Mesothelial cell of epicardium (in vitro differentiated cells): ENCODE results near the gene SPOPL. TPM values are rescaled to one million over a fixed set of nuclear protein-coding genes. Genes with fewer than 3 reads are reported as not detected.
A peak's percentile ranks its signal among the peaks of the same experiment; 100 is the strongest.
"Not testable (repeated sequence)": the region's sequence is repeated elsewhere in the genome, so short reads cannot be mapped to it uniquely, and the experiment has no call there.

Experiments used
- DNase-seq, 2 experiments: peaks; one replicate each; pipeline ENCODE4 v3.0.0; 2021; ENCODE audit warnings: low spot score in 2 of 2; ENCODE audit not compliant: unreplicated experiment in 2 of 2
- H3K27ac Mint-ChIP-seq: 2 replicates; pipeline ENCODE4 v1.8.0; 2021; ENCODE audit warnings: mixed read lengths
- H3K27me3 Mint-ChIP-seq: 2 replicates; pipeline ENCODE4 v1.8.0; 2021; ENCODE audit warnings: low read depth, mixed read lengths
- H3K36me3 Mint-ChIP-seq: 2 replicates; pipeline ENCODE4 v1.8.0; 2021; ENCODE audit warnings: mixed read lengths
- H3K4me1 Mint-ChIP-seq: 2 replicates; pipeline ENCODE4 v1.8.0; 2021; ENCODE audit warnings: mixed read lengths
- H3K4me3 Mint-ChIP-seq: 2 replicates; pipeline ENCODE4 v1.8.0; 2021; ENCODE audit warnings: mild to moderate bottlenecking, moderate library complexity, mixed read lengths
- H3K9me3 Mint-ChIP-seq: 2 replicates; pipeline ENCODE4 v1.8.0; 2021; ENCODE audit warnings: mixed read lengths
- total RNA-seq: library from RNA; stranded (reverse); gene quantifications from 3 replicates; pipeline ENCODE4 v1.2.1, GENCODE V29; 2021
- TF ChIP-seq, protein P1 (sequence below): fragments of 200-600 bp; sonication (generic); IDR thresholded peaks from one replicate; pipeline ENCODE4 v1.5.0; 2021; ENCODE audit warnings: antibody characterized with exemption; ENCODE audit not compliant: unreplicated experiment

SPOPL gene
- total RNA-seq, 1 donor from 2014 or later = 28.7 TPM

DNA sequence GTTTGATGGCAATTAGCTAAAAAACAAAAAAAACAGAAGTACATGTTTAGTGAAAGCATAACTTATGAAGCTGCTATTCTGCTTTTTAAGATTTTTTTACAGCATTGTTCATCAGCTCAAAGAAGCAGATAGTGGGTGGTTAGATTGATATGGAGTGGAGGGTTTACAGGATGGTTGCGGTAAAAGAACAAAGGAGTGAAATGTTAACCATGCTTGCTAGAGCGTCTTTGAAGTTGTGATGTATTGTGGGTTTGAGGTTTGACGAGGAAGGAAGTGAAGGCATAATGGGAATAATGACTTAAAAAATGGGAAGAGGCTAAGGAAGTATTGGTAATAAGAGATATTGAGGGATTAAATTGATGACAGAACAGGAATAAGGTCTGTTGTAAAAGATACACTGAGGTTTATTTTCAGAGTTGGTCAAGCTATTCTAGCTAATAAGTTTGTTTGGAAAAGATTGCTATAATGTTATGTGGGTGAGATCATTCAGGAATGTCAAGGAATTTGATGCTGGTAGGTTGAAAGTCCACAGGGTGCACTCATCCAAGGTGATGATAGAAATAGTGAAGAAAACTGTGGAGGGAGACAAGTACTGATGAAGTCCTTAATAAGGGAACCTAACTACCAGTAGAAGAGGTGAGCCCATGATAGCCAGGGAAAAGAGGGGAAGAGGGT lies 14.6 kb downstream of the SPOPL start:
- Mint-ChIP-seq H3K4me1 (peaks cover 27% of the 10 kb centered on the region), H3K27ac (peak overlapping the region; percentile 70), H3K4me3 (no peak overlapping the region), H3K27me3 (no peaks in the 10 kb centered on the region), H3K36me3 (peaks cover 7% of the 10 kb centered on the region), H3K9me3 (peaks cover 17% of the 10 kb centered on the region)
- TF ChIP-seq, protein P1, sequence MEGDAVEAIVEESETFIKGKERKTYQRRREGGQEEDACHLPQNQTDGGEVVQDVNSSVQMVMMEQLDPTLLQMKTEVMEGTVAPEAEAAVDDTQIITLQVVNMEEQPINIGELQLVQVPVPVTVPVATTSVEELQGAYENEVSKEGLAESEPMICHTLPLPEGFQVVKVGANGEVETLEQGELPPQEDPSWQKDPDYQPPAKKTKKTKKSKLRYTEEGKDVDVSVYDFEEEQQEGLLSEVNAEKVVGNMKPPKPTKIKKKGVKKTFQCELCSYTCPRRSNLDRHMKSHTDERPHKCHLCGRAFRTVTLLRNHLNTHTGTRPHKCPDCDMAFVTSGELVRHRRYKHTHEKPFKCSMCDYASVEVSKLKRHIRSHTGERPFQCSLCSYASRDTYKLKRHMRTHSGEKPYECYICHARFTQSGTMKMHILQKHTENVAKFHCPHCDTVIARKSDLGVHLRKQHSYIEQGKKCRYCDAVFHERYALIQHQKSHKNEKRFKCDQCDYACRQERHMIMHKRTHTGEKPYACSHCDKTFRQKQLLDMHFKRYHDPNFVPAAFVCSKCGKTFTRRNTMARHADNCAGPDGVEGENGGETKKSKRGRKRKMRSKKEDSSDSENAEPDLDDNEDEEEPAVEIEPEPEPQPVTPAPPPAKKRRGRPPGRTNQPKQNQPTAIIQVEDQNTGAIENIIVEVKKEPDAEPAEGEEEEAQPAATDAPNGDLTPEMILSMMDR = no peak
- DNase-seq = no peak

DNA sequence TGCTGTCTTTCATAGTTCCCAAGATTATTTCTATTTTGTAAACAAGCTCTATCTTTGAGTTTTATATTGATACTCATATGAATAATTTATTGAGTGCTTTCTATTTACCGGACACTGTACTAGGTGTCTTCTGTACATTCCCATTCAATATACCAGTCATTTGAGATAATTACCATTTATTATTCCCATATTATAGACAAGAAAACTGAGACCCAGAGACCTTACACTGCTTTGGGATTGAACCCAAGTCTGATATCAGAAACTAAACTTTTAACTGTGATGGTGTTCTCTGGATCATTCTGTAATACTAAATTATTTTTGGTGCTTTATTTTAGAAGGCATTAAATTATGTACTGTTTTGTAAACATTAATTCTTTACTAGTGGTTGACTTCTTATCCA lies 17.3 kb downstream of the SPOPL start:
- H3K36me3 Mint-ChIP-seq = peaks cover 11% of the 10 kb centered on the region
- H3K4me1 Mint-ChIP-seq = peaks cover 32% of the 10 kb centered on the region
- DNase-seq = no peak
- H3K27ac Mint-ChIP-seq = no peak overlapping the region
- H3K4me3 Mint-ChIP-seq = no peak overlapping the region
- H3K27me3 Mint-ChIP-seq = no peaks in the 10 kb centered on the region
- TF ChIP-seq, protein P1 = no peak
- peaks cover 3% of the 10 kb centered on the region for H3K9me3 Mint-ChIP-seq

DNA sequence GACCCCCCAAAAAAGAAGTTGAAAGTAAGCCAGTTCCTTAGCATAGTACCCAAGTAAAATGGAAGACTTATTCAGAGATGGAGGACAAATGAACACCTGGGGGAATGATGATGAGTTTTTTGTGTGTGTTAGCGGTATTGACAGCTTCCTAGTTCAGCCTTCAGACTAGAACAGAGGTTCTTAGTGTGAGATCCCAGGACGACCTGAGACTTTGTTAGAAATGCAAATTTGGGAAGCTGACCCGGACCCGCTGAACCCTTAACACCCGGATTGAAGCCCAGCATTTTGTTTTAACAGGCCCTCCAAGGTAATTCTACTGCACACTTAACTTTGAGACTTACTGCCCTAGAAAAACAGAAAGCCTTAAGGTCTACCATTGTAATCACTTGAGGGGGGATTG lies 20.3 kb downstream of the SPOPL start:
- DNase-seq = no peak
- TF ChIP-seq, protein P1 = no peak
- Mint-ChIP-seq H3K4me1 (peaks cover 14% of the 10 kb centered on the region), H3K27ac (no peak overlapping the region), H3K4me3 (no peak overlapping the region), H3K36me3 (peaks cover 26% of the 10 kb centered on the region), H3K9me3 (peaks cover 12% of the 10 kb centered on the region), H3K27me3 (no peaks in the 10 kb centered on the region)

DNA sequence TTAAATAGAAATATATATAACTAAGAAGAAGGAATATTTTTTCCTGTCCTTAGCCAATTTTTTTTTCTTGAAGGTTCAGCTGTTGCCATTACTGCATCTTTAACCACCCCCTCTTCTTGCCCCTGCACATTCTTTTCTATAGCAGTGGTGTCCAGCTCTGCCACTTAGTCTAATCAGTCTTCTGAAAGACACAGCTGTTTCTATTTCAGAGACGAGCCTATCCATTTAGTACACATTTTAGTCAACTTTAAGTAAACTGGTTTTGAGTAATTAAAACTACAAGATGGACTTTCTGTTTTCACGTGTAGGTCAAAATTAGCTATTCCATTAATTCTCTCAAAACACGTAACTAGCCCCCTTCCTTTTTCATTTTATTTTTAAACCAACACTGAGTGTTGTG lies 21.0 kb downstream of the SPOPL start:
- H3K36me3 Mint-ChIP-seq = peaks cover 26% of the 10 kb centered on the region
- H3K4me1 Mint-ChIP-seq = peaks cover 10% of the 10 kb centered on the region
- no peak overlapping the region for H3K27ac Mint-ChIP-seq
- H3K27me3 Mint-ChIP-seq = no peaks in the 10 kb centered on the region
- no peak for DNase-seq
- H3K4me3 Mint-ChIP-seq = no peak overlapping the region
- H3K9me3 Mint-ChIP-seq = peaks cover 9% of the 10 kb centered on the region
- TF ChIP-seq, protein P1 = no peak

DNA sequence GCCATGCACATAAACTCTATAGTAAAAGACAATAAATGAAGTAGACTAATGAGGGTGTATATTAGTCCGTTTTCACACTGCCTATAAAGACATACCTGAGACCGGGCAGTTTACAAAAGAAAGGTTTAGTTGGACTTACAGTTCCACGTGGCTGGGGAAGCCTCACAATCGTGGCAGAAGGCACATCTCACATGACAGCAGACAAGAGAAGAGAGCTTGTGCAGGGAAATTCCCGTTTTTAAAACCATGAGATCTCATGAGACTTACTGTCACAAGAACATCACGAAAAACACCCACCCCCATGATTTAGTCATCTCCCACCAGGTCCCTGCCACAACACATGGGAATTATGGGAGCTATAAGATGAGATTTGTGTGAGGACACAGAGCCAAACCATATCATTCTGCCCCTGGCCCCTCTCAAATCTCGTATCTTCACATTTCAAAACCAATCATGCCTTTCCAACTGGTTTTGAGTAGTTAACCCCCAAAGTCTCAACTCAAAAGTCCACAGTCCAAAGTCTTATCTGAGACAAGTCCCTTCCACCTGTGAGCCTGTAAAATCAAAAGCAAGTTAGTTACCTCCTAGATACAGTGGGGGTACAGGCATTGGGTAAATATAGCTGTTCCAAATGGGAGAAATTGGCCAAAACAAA lies 21.6 kb downstream of the SPOPL start:
- H3K4me1 Mint-ChIP-seq = peaks cover 10% of the 10 kb centered on the region
- H3K27me3 Mint-ChIP-seq, H3K27ac Mint-ChIP-seq, DNase-seq, H3K4me3 Mint-ChIP-seq, H3K9me3 Mint-ChIP-seq: not testable (repeated sequence)
- peaks cover 26% of the 10 kb centered on the region for H3K36me3 Mint-ChIP-seq

DNA sequence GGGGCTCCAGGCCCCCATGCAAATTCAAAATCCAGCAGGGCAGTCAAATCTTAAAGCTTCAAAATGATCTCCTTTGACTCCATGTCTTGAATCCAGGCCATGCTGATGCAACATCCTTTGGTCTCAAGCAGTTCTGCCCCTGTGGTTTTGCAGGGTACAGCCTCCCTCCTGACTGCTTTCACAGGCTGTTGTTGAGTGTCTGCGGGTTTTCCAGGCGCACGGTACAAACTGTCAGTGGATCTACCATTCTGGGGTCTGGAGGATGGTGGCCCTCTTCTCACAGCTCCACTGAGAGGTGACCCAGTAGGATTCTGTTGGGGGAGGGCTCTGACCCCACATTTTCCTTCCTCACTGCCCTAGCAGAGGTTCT lies 22.1 kb downstream of the SPOPL start:
- Mint-ChIP-seq H3K36me3 (peaks cover 26% of the 10 kb centered on the region), H3K4me1 (peaks cover 12% of the 10 kb centered on the region)
- not testable (repeated sequence) for H3K9me3 Mint-ChIP-seq, H3K4me3 Mint-ChIP-seq, H3K27me3 Mint-ChIP-seq, H3K27ac Mint-ChIP-seq, DNase-seq

DNA sequence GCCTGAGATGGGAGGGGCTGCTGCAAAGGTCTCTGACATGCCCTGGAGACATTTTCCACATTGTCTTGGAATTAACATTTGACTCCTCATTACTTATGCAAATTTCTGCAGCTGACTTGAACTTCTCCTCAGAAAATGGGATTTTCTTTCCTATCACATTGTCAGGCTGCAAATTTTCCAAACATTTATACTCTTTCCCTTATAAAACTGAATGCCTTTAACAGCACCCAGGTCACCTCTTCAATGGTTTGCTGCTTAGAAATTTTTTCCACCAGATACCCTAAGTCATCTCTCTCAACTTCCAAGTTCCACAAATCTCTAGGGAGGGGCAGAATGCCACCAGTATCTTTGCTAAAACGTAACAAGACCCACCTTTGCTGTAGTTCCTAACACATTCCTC lies 22.8 kb downstream of the SPOPL start:
- Mint-ChIP-seq H3K36me3 (peaks cover 26% of the 10 kb centered on the region), H3K4me1 (peaks cover 12% of the 10 kb centered on the region), H3K9me3 (peaks cover 10% of the 10 kb centered on the region)
- not testable (repeated sequence) for H3K27ac Mint-ChIP-seq, DNase-seq, H3K4me3 Mint-ChIP-seq, H3K27me3 Mint-ChIP-seq
